ENCODE data around the gene DEK. TPM values are rescaled to one million over a fixed set of nuclear protein-coding genes. Genes with fewer than 3 reads are reported as not detected.
"Not testable (repeated sequence)": the region's sequence is repeated elsewhere in the genome, so short reads cannot be mapped to it uniquely, and the experiment has no call there.

The DEK gene
- total and polyA plus RNA-seq, 2 experiments from 2014 or later, result 101 to 116 TPM

GRCh38 chr6:18178960-18179615 lies 85.2 kb downstream of the DEK start:
- Histone ChIP-seq H3K4me3 (no peak overlapping the region), H3K9me3 (ENCODE audit: low read depth) (no peaks in the 10 kb centered on the region), H3K36me3 (ENCODE audit: low read depth) (peaks cover 8% of the 10 kb centered on the region; the same call in 1 of the 2 replicates), H3K9ac (no peak overlapping the region), H3K9me2 (ENCODE audit: insufficient read depth) (no peaks in the 10 kb centered on the region), H2AFZ (no peak overlapping the region), H3F3A (ENCODE audit: insufficient read depth) (no peaks in the 10 kb centered on the region), H3K4me1 (ENCODE audit: insufficient read depth) (no peaks in the 10 kb centered on the region), H4K20me1 (ENCODE audit: insufficient read depth) (no peaks in the 10 kb centered on the region), H3K27ac (no peak overlapping the region), H3K27me3 (replicated peaks; ENCODE audit: insufficient read depth) (no peaks in the 10 kb centered on the region), H3K79me2 (ENCODE audit: insufficient read depth) (0 out of 2 replicates have a peak, but pooled peaks cover 5% of the 10 kb centered on the region), H3K4me2 (ENCODE audit: unreplicated experiment) (no peak overlapping the region)
- DNase-seq, result no peak
- TF ChIP-seq EZH2phosphoT487 (IDR thresholded peaks at IDR 0.05; ENCODE audit: insufficient read depth, low read depth), result no peak
- 68 to 78% methylated on average over 3 of the region's 3 CpGs for WGBS, 2 experiments (ENCODE audit: low coverage in 1 of 2, low lambda C conversion rate in 2 of 2, missing lambda C conversion rate in 2 of 2)
- in situ Hi-C loops (cut with MboI), result no loop called here

DNA sequence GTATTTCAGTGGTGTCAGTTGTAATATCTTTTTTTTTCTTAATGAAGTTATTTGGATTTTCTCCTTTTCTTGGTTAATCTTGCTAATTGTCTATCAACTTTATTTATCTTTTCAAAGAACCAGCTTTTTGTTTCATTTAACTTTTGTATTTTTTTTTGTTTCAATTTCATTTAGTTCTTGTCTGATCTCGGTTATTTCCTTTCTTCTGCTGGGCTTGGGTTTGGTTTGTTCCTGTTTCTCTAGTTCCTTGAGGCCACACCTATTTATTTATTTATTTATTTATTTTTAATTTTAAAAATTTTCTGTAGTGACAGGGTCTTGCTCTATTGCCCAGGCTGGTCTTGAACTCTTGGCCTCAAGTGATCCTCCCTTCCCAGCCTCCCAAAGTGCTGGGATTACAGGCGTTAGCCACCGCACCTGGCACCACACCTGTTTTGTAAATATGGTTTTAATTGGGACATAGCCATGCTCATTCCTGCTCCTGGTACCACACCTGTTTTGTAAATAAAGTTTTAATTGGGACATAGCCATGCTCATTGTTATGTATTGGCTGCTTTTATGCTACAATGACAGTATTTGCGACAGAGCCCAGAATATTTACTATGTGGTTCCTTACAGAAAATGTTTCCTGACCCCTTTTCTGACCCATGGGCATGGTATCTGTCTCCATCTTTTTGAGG lies 86.9 kb downstream of the DEK start:
- no peak overlapping the region for H3K27ac ChIP-seq
- H3K4me3 ChIP-seq, result no peak overlapping the region
- peaks cover 8% of the 10 kb centered on the region; the same call in 1 of the 2 replicates for H3K36me3 ChIP-seq (ENCODE audit: low read depth)
- H4K20me1 ChIP-seq (ENCODE audit: insufficient read depth), result no peaks in the 10 kb centered on the region
- 0 out of 2 replicates have a peak, but pooled peaks cover 5% of the 10 kb centered on the region for H3K79me2 ChIP-seq (ENCODE audit: insufficient read depth)
- TF ChIP-seq EZH2phosphoT487 (IDR thresholded peaks at IDR 0.05; ENCODE audit: insufficient read depth, low read depth), result no peak
- TF ChIP-seq EZH2 (IDR thresholded peaks at IDR 0.05; ENCODE audit: insufficient read depth, poor library complexity, severe bottlenecking), result no peak
- H3K9me3 ChIP-seq (ENCODE audit: low read depth), result no peaks in the 10 kb centered on the region
- DNase-seq, result no peak
- H3K27me3 ChIP-seq (replicated peaks; ENCODE audit: insufficient read depth), result no peaks in the 10 kb centered on the region
- in situ Hi-C loops (cut with MboI), result no loop called here
- no peaks in the 10 kb centered on the region for H3F3A ChIP-seq (ENCODE audit: insufficient read depth)
- no peak overlapping the region for H3K9ac ChIP-seq
- H2AFZ ChIP-seq, result no peak overlapping the region
- 95 to 99% methylated on average over 4 of the region's 4 CpGs for WGBS, 2 experiments (ENCODE audit: low coverage in 1 of 2, low lambda C conversion rate in 2 of 2, missing lambda C conversion rate in 2 of 2)
- no peaks in the 10 kb centered on the region for H3K9me2 ChIP-seq (ENCODE audit: insufficient read depth)
- H3K4me2 ChIP-seq (ENCODE audit: unreplicated experiment), result no peak overlapping the region
- H3K4me1 ChIP-seq (ENCODE audit: insufficient read depth), result no peaks in the 10 kb centered on the region

DNA sequence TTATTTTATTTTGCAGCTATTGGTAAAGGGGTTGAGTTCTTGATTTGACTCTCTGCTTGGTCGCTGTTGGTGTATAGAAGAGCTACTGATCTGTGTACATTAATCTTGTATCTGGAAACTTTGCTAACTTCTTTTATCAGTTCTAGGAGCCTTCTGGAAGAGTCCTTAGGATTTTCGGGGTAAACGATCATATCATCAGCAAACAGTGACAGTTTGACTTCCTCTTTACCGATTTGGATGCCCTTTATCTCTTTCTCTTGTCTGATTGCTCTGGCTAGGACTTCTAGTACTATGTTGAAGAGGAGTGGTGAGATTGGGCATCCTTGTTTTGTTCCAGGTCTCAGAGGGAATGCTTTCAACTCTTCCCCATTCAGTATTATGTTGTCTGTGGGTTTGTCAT lies 88.1 kb downstream of the DEK start:
- 93 to 95% methylated on average over 4 of the region's 4 CpGs for WGBS, 2 experiments (ENCODE audit: low coverage in 1 of 2, low lambda C conversion rate in 2 of 2, missing lambda C conversion rate in 2 of 2)
- in situ Hi-C loops (cut with MboI); H3K27me3 ChIP-seq (replicated peaks; ENCODE audit: insufficient read depth); H3F3A ChIP-seq (ENCODE audit: insufficient read depth); H3K4me2 ChIP-seq (ENCODE audit: unreplicated experiment); H3K9me3 ChIP-seq (ENCODE audit: low read depth); H3K9me2 ChIP-seq (ENCODE audit: insufficient read depth); H3K79me2 ChIP-seq (ENCODE audit: insufficient read depth); DNase-seq; H3K9ac ChIP-seq; H3K36me3 ChIP-seq (ENCODE audit: low read depth); H3K4me1 ChIP-seq (ENCODE audit: insufficient read depth); H3K4me3 ChIP-seq; H4K20me1 ChIP-seq (ENCODE audit: insufficient read depth); H2AFZ ChIP-seq; H3K27ac ChIP-seq: not testable (repeated sequence)

Small RNA genes lying within 50 kb of the gene (small RNA-seq; reads per million reads assigned to genes)
- gene AL138825.1 (ENCODE audit: low read depth, low replicate concordance), result not detected
- gene RF00019 (ENCODE audit: low read depth, low replicate concordance), result not detected
- gene RNU6-263P (ENCODE audit: low read depth, low replicate concordance), result not detected

Other genes starting within 250 kb of the DEK start
- gene NHLRC1, start 141.9 kb downstream of the DEK start, total RNA-seq (2014; rRNA removed; shearing (Covaris generic)), result 2.5 and 3.2 TPM in 2 replicates
- 3.1 and 3.7 TPM in 2 replicates for gene NHLRC1, start 141.9 kb downstream of the DEK start, polyA plus RNA-seq (2016; fragmentation: Nextera tagmentation; extraction: Ambion mirVana)
- 14.8 and 22.6 TPM in 2 replicates for gene TPMT, start 109.5 kb downstream of the DEK start, total RNA-seq (2014; rRNA removed; shearing (Covaris generic))
- gene TPMT, start 109.5 kb downstream of the DEK start, polyA plus RNA-seq (2016; fragmentation: Nextera tagmentation; extraction: Ambion mirVana), result 22.6 and 23.5 TPM in 2 replicates
- 13.2 and 16.0 TPM in 2 replicates for gene KDM1B, start 109.1 kb downstream of the DEK start, total RNA-seq (2014; rRNA removed; shearing (Covaris generic))
- 9.0 and 10.2 TPM in 2 replicates for gene KDM1B, start 109.1 kb downstream of the DEK start, polyA plus RNA-seq (2016; fragmentation: Nextera tagmentation; extraction: Ambion mirVana)
- 3.5 and 3.7 TPM in 2 replicates for gene RNF144B, start 122.8 kb upstream of the DEK start, total RNA-seq (2014; rRNA removed; shearing (Covaris generic))
- 2.6 and 2.7 TPM in 2 replicates for gene RNF144B, start 122.8 kb upstream of the DEK start, polyA plus RNA-seq (2016; fragmentation: Nextera tagmentation; extraction: Ambion mirVana)